Prostate gland (tissue), 2 donors: ENCODE data around the gene STX16. TPM values are rescaled to one million over a fixed set of nuclear protein-coding genes. Genes with fewer than 3 reads are reported as not detected.

Experiments used
- DNase-seq: peaks from one replicate; pipeline ENCODE4 v3.0.0-alpha.2; 2019; ENCODE audit warnings: low spot score
- H3K27ac ChIP-seq, 2 donors: fragments of 200-600 bp; sonication (generic); 2 replicates each; pipeline ENCODE4 v1.5.1; 2017 to 2019
- H3K27me3 ChIP-seq: fragments of 200-600 bp; sonication (generic); replicated peaks from 2 replicates; pipeline ENCODE4 v1.5.1; 2019; ENCODE audit not compliant: insufficient read depth
- H3K36me3 ChIP-seq, 2 donors: fragments of 200-600 bp; sonication (generic); 1 replicate in 1 of 2; 2 replicates in 1 of 2; pipeline versions ENCODE4 v1.5.1 to v1.8.1; 2017 to 2019
- H3K4me1 ChIP-seq: fragments of 200-600 bp; sonication (generic); replicated peaks from 2 replicates; pipeline ENCODE4 v1.5.1; 2019
- H3K4me3 ChIP-seq, 2 donors: fragments of 200-600 bp; sonication (generic); 2 replicates each; pipeline ENCODE4 v1.5.1; 2017 to 2019
- H3K9me3 ChIP-seq: fragments of 200-600 bp; sonication (generic); 2 replicates; pipeline ENCODE4 v1.5.1; 2017
- CTCF ChIP-seq, 4 experiments: fragments of 200-600 bp in 2 of 4; fragments of 450-650 bp in 2 of 4; sonication (generic) in 2 of 4; IDR thresholded peaks; 1 replicate in 3 of 4; 2 replicates in 1 of 4; pipeline ENCODE4 v1.5.1; 2016 to 2019; ENCODE audit warnings: antibody characterized with exemption in 4 of 4, mild to moderate bottlenecking in 2 of 4, moderate library complexity in 2 of 4
- POLR2A ChIP-seq: fragments of 450-650 bp; IDR thresholded peaks from one replicate; pipeline ENCODE4 v1.6.1; 2016; ENCODE audit warnings: antibody characterized with exemption, mild to moderate bottlenecking
- POLR2AphosphoS5 ChIP-seq: sonication (generic); formaldehyde crosslinking; IDR thresholded peaks from one replicate; pipeline ENCODE4 v1.6.1; 2017; ENCODE audit warnings: antibody characterized with exemption
- WGBS: methylation state at CpG from one replicate; pipeline ENCODE4 v1.1.5; 2018; 5-methylcytosine and 5-hydroxymethylcytosine counted together
- intact Hi-C: fragments of 100-400 bp; cut with DNase I; formaldehyde crosslinking; loops from one replicate; pipeline ENCODE4 v1.14.2; 2022
- total RNA-seq, 2 donors: library from RNA; depleted of rRNA; stranded (reverse); fragments of >200 nt; gene quantifications; one replicate each; pipeline ENCODE4 v1.1.0, GENCODE V29; 2016

The STX16 gene
- total RNA-seq, 2 donors from 2014 or later: 34.3 to 115 TPM

GRCh38 chr20:58619077-58619863, 31.8 kb upstream of the STX16 start:
- WGBS: 83% methylated on average over 22 of the region's 22 CpGs
- no peak for DNase-seq
- Histone ChIP-seq H3K36me3 (no peaks in the 10 kb centered on the region), H3K9me3 (no peaks in the 10 kb centered on the region), H3K4me3 (no peak overlapping the region), H3K4me1 (no peaks in the 10 kb centered on the region), H3K27me3 (no peaks in the 10 kb centered on the region), H3K27ac (no peak overlapping the region)
- intact Hi-C loops: no loop called here
- no peak for TF ChIP-seq CTCF (IDR thresholded peaks at IDR 0.05)
- TF ChIP-seq POLR2AphosphoS5: no peak
- no peak for TF ChIP-seq POLR2A

GRCh38 chr20:58619864-58620431, 31.1 kb upstream of the STX16 start:
- WGBS: 92% methylated on average over 11 of the region's 11 CpGs

GRCh38 chr20:58621906-58622548, 29.1 kb upstream of the STX16 start:
- WGBS: 92% methylated on average over 9 of the region's 9 CpGs
- no peak overlapping the region for H3K4me3 ChIP-seq
- DNase-seq: no peak
- H3K36me3 ChIP-seq: no peaks in the 10 kb centered on the region
- intact Hi-C loops: no loop called here
- no peak overlapping the region for H3K27ac ChIP-seq
- H3K4me1 ChIP-seq: no peaks in the 10 kb centered on the region
- no peaks in the 10 kb centered on the region for H3K9me3 ChIP-seq
- TF ChIP-seq POLR2A: no peak
- H3K27me3 ChIP-seq: no peaks in the 10 kb centered on the region

More at GRCh38 chr20:58619864-58620431, 31.1 kb upstream of the STX16 start:
- no peaks in the 10 kb centered on the region for H3K27me3 ChIP-seq
- H3K36me3 ChIP-seq: no peaks in the 10 kb centered on the region
- H3K27ac ChIP-seq: no peak overlapping the region
- intact Hi-C loops: no loop called here
- H3K4me1 ChIP-seq: no peaks in the 10 kb centered on the region
- TF ChIP-seq CTCF (IDR thresholded peaks at IDR 0.05) (no peak), POLR2A (no peak), POLR2AphosphoS5 (no peak)
- H3K4me3 ChIP-seq: no peak overlapping the region
- DNase-seq: no peak
- no peaks in the 10 kb centered on the region for H3K9me3 ChIP-seq

GRCh38 chr20:58622671-58623578, 28.2 kb upstream of the STX16 start:
- no peaks in the 10 kb centered on the region for H3K27me3 ChIP-seq
- 93% methylated on average over 13 of the region's 13 CpGs for WGBS
- no peaks in the 10 kb centered on the region for H3K4me1 ChIP-seq
- H3K4me3 ChIP-seq: no peak overlapping the region
- TF ChIP-seq CTCF (IDR thresholded peaks at IDR 0.05): no peak
- no peak for TF ChIP-seq POLR2AphosphoS5
- no peak for TF ChIP-seq POLR2A
- no peak for DNase-seq
- no peaks in the 10 kb centered on the region for H3K9me3 ChIP-seq
- H3K36me3 ChIP-seq: no peaks in the 10 kb centered on the region
- H3K27ac ChIP-seq: no peak overlapping the region
- intact Hi-C loops: no loop called here
